Activated CD4-positive, alpha-beta T cell treated with anti-CD3 and anti-CD28 coated beads for 36 hours (primary cell): ENCODE results near the gene NOL9. TPM values are rescaled to one million over a fixed set of nuclear protein-coding genes. Genes with fewer than 3 reads are reported as not detected.
A peak's percentile ranks its signal among the peaks of the same experiment; 100 is the strongest.

Experiments
- ATAC-seq: fragments of 200-7000 bp; cut with Tn5 transposase; one replicate; pipeline ENCODE4 v1.10.0; 2021; ENCODE audit warnings: mild to moderate bottlenecking, moderate library complexity
- CTCF ChIA-PET: fragments of 350-600 bp; sonication (Branson Sonifier 250); formaldehyde crosslinking; loops from one replicate; lab custom pipeline; 2021; ENCODE audit warnings: antibody characterized with exemption; lab: Charles Lee
- POLR2A ChIA-PET: fragments of 350-600 bp; sonication (Branson Sonifier 250); formaldehyde crosslinking; loops from one replicate; lab custom pipeline; 2021; ENCODE audit warnings: antibody characterized with exemption, inconsistent platforms; lab: Charles Lee
- DNase-seq: peaks from one replicate; pipeline ENCODE4 v3.0.0-alpha.2; 2020
- H3K27ac Mint-ChIP-seq: one replicate; pipeline ENCODE4 v1.8.0; 2021; ENCODE audit warnings: mixed read lengths
- H3K27me3 Mint-ChIP-seq: one replicate; pipeline ENCODE4 v1.8.0; 2021; ENCODE audit warnings: mixed read lengths
- H3K36me3 Mint-ChIP-seq: one replicate; pipeline ENCODE4 v1.8.0; 2021; ENCODE audit warnings: low read depth, mixed read lengths
- H3K4me1 Mint-ChIP-seq: one replicate; pipeline ENCODE4 v1.8.0; 2021; ENCODE audit warnings: mixed read lengths
- H3K4me3 Mint-ChIP-seq: one replicate; pipeline ENCODE4 v1.8.0; 2021; ENCODE audit warnings: mild to moderate bottlenecking, moderate library complexity, mixed read lengths
- H3K9me3 Mint-ChIP-seq: one replicate; pipeline ENCODE4 v1.8.0; 2021; ENCODE audit warnings: low read depth, mixed read lengths
- intact Hi-C, 2 experiments: fragments of 100-400 bp; cut with DNase I in 1 of 2; cut with micrococcal nuclease in 1 of 2; formaldehyde crosslinking; loops; one replicate each; pipeline versions ENCODE4 v1.14.2 to v1.15.1; 2022 to 2024; cut with DNase I, micrococcal nuclease
- total RNA-seq, 2 experiments: library from RNA; stranded (reverse); gene quantifications; one replicate each; pipeline ENCODE4 v1.2.3, GENCODE V29; 2021

Gene NOL9
- total RNA-seq, 2 experiments from 2014 or later = 37.4 to 44.7 TPM

- ChIA-PET POLR2A (interaction anchor here (1.0 kb wide), 1 partner anchor 10 kb away, joined by 3 read pairs; the partner anchor contains the start of gene ZBTB48), CTCF (interaction anchor here (0.7 to 1.5 kb wide), 2 partner anchors 99 to 109 kb away, joined by 3 to 5 read pairs; no protein-coding TSS in a partner anchor)
- ATAC-seq = no peak
- Mint-ChIP-seq H3K4me3 (no peak overlapping the region), H3K36me3 (peaks cover 12% of the 10 kb centered on the region), H3K27me3 (no peaks in the 10 kb centered on the region), H3K4me1 (peaks cover 2% of the 10 kb centered on the region), H3K27ac (no peak overlapping the region), H3K9me3 (no peaks in the 10 kb centered on the region)
- no peak for DNase-seq
- intact Hi-C loops = no loop called here
Observed at GRCh38 chr1:6590046-6590445, 35.7 kb upstream of the NOL9 start.

- ChIA-PET POLR2A (interaction anchor here (0.9 to 1.0 kb wide), 2 partner anchors 9 to 11 kb away, joined by 3 read pairs; partner anchors contain the start of gene ZBTB48), CTCF (interaction anchor here (0.5 to 1.5 kb wide), 5 partner anchors 18 to 319 kb away, joined by 3 to 5 read pairs (median 3); no protein-coding TSS in a partner anchor)
- peaks cover 7% of the 10 kb centered on the region for H3K4me1 Mint-ChIP-seq
- ATAC-seq (no peak), DNase-seq (no peak)
- no peak overlapping the region for H3K27ac Mint-ChIP-seq
- peaks cover 7% of the 10 kb centered on the region for H3K36me3 Mint-ChIP-seq
- intact Hi-C loops = no loop called here
- no peaks in the 10 kb centered on the region for H3K27me3 Mint-ChIP-seq
- H3K9me3 Mint-ChIP-seq = no peaks in the 10 kb centered on the region
- H3K4me3 Mint-ChIP-seq = no peak overlapping the region
Observed at GRCh38 chr1:6588893-6589520, 34.7 kb upstream of the NOL9 start.

- peaks cover 5% of the 10 kb centered on the region for H3K36me3 Mint-ChIP-seq
- no peaks in the 10 kb centered on the region for H3K27me3 Mint-ChIP-seq
- no peaks in the 10 kb centered on the region for H3K9me3 Mint-ChIP-seq
- no peak for ATAC-seq
- intact Hi-C loops = no loop called here
- peaks cover 7% of the 10 kb centered on the region for H3K4me1 Mint-ChIP-seq
- H3K27ac Mint-ChIP-seq = no peak overlapping the region
- no peak overlapping the region for H3K4me3 Mint-ChIP-seq
- no peak for DNase-seq
- CTCF ChIA-PET = interaction anchor here (0.5 to 1.5 kb wide), 3 partner anchors 18 to 123 kb away, joined by 3 to 5 read pairs (median 3); no protein-coding TSS in a partner anchor
- POLR2A ChIA-PET = no interaction called here
Observed at GRCh38 chr1:6588128-6588892, 34.0 kb upstream of the NOL9 start.

GRCh38 chr1:6587261-6588005 lies 33.1 kb upstream of the NOL9 start:
- Mint-ChIP-seq H3K4me1 (peaks cover 9% of the 10 kb centered on the region), H3K36me3 (peaks cover 5% of the 10 kb centered on the region), H3K9me3 (no peaks in the 10 kb centered on the region), H3K27me3 (no peaks in the 10 kb centered on the region), H3K4me3 (no peak overlapping the region), H3K27ac (no peak overlapping the region)
- intact Hi-C loops = no loop called here
- no peak for ATAC-seq
- POLR2A ChIA-PET = interaction anchor here (0.5 kb wide), 1 partner anchor 17 kb away, joined by 3 read pairs; no protein-coding TSS in a partner anchor
- CTCF ChIA-PET = interaction anchor here (0.6 kb wide), 1 partner anchor 34 kb away, joined by 3 read pairs; no protein-coding TSS in a partner anchor
- no peak for DNase-seq

GRCh38 chr1:6586404-6586816 lies 32.1 kb upstream of the NOL9 start:
- intact Hi-C loops = no loop called here
- Mint-ChIP-seq H3K4me1 (peaks cover 16% of the 10 kb centered on the region), H3K4me3 (no peak overlapping the region), H3K9me3 (no peaks in the 10 kb centered on the region), H3K27me3 (no peaks in the 10 kb centered on the region), H3K36me3 (peaks cover 7% of the 10 kb centered on the region), H3K27ac (no peak overlapping the region)
- CTCF ChIA-PET = interaction anchor here (0.6 to 1.0 kb wide), 2 partner anchors 11 to 92 kb away, joined by 3 read pairs; no protein-coding TSS in a partner anchor
- ATAC-seq (no peak), DNase-seq (no peak)
- POLR2A ChIA-PET = no interaction called here

GRCh38 chr1:6585841-6586240 lies 31.5 kb upstream of the NOL9 start:
- DNase-seq = no peak
- Mint-ChIP-seq H3K27me3 (no peaks in the 10 kb centered on the region), H3K4me1 (peaks cover 21% of the 10 kb centered on the region), H3K27ac (no peak overlapping the region), H3K36me3 (peaks cover 10% of the 10 kb centered on the region), H3K4me3 (no peak overlapping the region), H3K9me3 (no peaks in the 10 kb centered on the region)
- ATAC-seq = no peak
- intact Hi-C loops = no loop called here
- POLR2A ChIA-PET = no interaction called here
- CTCF ChIA-PET = interaction anchor here (1.0 to 2.6 kb wide), 2 partner anchors 14 to 93 kb away, joined by 3 to 9 read pairs; no protein-coding TSS in a partner anchor

GRCh38 chr1:6585081-6585722 lies 30.9 kb upstream of the NOL9 start:
- ATAC-seq = no peak
- no peak overlapping the region for H3K27ac Mint-ChIP-seq

GRCh38 chr1:6584126-6585080 lies 30.1 kb upstream of the NOL9 start:
- peaks cover 29% of the 10 kb centered on the region for H3K4me1 Mint-ChIP-seq
- CTCF ChIA-PET = interaction anchor here (2.6 kb wide), 1 partner anchor 15 kb away, joined by 9 read pairs; no protein-coding TSS in a partner anchor
- H3K9me3 Mint-ChIP-seq = no peaks in the 10 kb centered on the region
- DNase-seq (no peak), ATAC-seq (no peak)
- intact Hi-C loops = no loop called here
- H3K27ac Mint-ChIP-seq = no peak overlapping the region
- no peaks in the 10 kb centered on the region for H3K27me3 Mint-ChIP-seq
- H3K4me3 Mint-ChIP-seq = no peak overlapping the region
- H3K36me3 Mint-ChIP-seq = peaks cover 7% of the 10 kb centered on the region
- POLR2A ChIA-PET = interaction anchor here (0.7 kb wide), 1 partner anchor 124 kb away, joined by 8 read pairs; no protein-coding TSS in a partner anchor

More at GRCh38 chr1:6585081-6585722, 30.9 kb upstream of the NOL9 start:
- intact Hi-C loops = no loop called here
- Mint-ChIP-seq H3K4me1 (peaks cover 26% of the 10 kb centered on the region), H3K36me3 (peaks cover 7% of the 10 kb centered on the region), H3K4me3 (no peak overlapping the region), H3K27me3 (no peaks in the 10 kb centered on the region), H3K9me3 (no peaks in the 10 kb centered on the region)
- no peak for DNase-seq
- ChIA-PET CTCF (interaction anchor here (1.0 to 2.6 kb wide), 2 partner anchors 14 to 94 kb away, joined by 3 to 9 read pairs; no protein-coding TSS in a partner anchor), POLR2A (no interaction called here)

- DNase-seq (no peak), ATAC-seq (no peak)
- peak overlapping the region; percentile 64 for H3K27ac Mint-ChIP-seq
- peaks cover 33% of the 10 kb centered on the region for H3K4me1 Mint-ChIP-seq
- H3K27me3 Mint-ChIP-seq = no peaks in the 10 kb centered on the region
- POLR2A ChIA-PET = no interaction called here
- CTCF ChIA-PET = interaction anchor here (1.7 to 2.4 kb wide), 3 partner anchors 18 to 64 kb away, joined by 6 to 14 read pairs (median 11); partner anchors contain the start of genes NOL9 and TAS1R1
- intact Hi-C loops = no loop called here
- H3K9me3 Mint-ChIP-seq = no peaks in the 10 kb centered on the region
- H3K36me3 Mint-ChIP-seq = peaks cover 7% of the 10 kb centered on the region
- H3K4me3 Mint-ChIP-seq = no peak overlapping the region
Observed at GRCh38 chr1:6582370-6582769, 28.1 kb upstream of the NOL9 start.
